ENCODE measurements around the gene GRID1. TPM values are rescaled to one million over a fixed set of nuclear protein-coding genes. Genes with fewer than 3 reads are reported as not detected.

Gene GRID1
- total and polyA plus RNA-seq, 10 of the 15 experiments (the other 5 are each of a cell fraction or from before 2014, with no cell fraction given): 0.04 to 0.62 (median 0.08) TPM; not detected in 5

DNA sequence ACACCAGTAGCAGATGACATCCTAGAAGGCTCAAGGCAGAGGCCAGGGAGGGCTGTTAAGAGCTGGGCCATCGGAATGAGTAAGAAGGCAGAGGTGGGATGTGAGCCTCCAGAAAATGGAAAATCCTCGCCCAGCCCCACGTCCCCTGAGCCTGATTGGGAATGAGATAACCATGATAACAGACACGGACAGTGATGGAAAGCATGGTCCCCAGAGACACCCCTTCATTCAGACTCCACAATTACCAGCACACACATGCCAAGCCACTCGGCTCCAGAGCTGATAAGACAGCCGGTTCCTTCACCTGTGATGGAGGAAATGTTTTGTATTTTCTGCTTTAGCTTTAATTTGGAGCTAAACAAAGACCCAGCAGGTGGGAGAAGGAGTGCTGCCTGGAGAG, 106.0 kb downstream of the GRID1 start (continued):
- TF ChIP-seq ZNF207 (IDR thresholded peaks at IDR 0.05; ENCODE audit: borderline replicate concordance) (no peak), NR2F1 (conservative IDR thresholded peaks at IDR 0.05) (no peak), RCOR1 (conservative IDR thresholded peaks at IDR 0.05; ENCODE audit: low read depth, low read length) (no peak), ATF7 (IDR thresholded peaks at IDR 0.05; ENCODE audit: low read depth) (no peak), STAT3 (IDR thresholded peaks at IDR 0.05; ENCODE audit: low read depth, low read length) (no peak), USF1 (IDR thresholded peaks at IDR 0.05; ENCODE audit: borderline replicate concordance, extremely low read length, insufficient read depth, low read depth, low read length) (no peak), GABPA (IDR thresholded peaks at IDR 0.05; ENCODE audit: low read depth) (no peak), POLR2AphosphoS5 (IDR thresholded peaks at IDR 0.05; ENCODE audit: low read length) (no peak), CBX3 (IDR thresholded peaks at IDR 0.05; ENCODE audit: borderline replicate concordance, low read depth) (no peak), MAX (IDR thresholded peaks at IDR 0.05; ENCODE audit: low read depth, low read length) (no peak)
- TF ChIP-seq, protein P1, sequence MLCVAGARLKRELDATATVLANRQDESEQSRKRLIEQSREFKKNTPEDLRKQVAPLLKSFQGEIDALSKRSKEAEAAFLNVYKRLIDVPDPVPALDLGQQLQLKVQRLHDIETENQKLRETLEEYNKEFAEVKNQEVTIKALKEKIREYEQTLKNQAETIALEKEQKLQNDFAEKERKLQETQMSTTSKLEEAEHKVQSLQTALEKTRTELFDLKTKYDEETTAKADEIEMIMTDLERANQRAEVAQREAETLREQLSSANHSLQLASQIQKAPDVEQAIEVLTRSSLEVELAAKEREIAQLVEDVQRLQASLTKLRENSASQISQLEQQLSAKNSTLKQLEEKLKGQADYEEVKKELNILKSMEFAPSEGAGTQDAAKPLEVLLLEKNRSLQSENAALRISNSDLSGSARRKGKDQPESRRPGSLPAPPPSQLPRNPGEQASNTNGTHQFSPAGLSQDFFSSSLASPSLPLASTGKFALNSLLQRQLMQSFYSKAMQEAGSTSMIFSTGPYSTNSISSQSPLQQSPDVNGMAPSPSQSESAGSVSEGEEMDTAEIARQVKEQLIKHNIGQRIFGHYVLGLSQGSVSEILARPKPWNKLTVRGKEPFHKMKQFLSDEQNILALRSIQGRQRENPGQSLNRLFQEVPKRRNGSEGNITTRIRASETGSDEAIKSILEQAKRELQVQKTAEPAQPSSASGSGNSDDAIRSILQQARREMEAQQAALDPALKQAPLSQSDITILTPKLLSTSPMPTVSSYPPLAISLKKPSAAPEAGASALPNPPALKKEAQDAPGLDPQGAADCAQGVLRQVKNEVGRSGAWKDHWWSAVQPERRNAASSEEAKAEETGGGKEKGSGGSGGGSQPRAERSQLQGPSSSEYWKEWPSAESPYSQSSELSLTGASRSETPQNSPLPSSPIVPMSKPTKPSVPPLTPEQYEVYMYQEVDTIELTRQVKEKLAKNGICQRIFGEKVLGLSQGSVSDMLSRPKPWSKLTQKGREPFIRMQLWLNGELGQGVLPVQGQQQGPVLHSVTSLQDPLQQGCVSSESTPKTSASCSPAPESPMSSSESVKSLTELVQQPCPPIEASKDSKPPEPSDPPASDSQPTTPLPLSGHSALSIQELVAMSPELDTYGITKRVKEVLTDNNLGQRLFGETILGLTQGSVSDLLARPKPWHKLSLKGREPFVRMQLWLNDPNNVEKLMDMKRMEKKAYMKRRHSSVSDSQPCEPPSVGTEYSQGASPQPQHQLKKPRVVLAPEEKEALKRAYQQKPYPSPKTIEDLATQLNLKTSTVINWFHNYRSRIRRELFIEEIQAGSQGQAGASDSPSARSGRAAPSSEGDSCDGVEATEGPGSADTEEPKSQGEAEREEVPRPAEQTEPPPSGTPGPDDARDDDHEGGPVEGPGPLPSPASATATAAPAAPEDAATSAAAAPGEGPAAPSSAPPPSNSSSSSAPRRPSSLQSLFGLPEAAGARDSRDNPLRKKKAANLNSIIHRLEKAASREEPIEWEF (IDR thresholded peaks at IDR 0.05; ENCODE audit: insufficient replicate concordance, low read depth, low read length): no peak
